HUES48 (cell line): ENCODE measurements around the gene RSPH9.
A peak's percentile ranks its signal among the peaks of the same experiment; 100 is the strongest.

Experiments used
- H3K27ac ChIP-seq: one replicate; pipeline ENCODE4 v1.7.0; 2013; ENCODE audit warnings: low read depth, low read length, inconsistent platforms
- H3K27me3 ChIP-seq: 2 replicates; pipeline ENCODE4 v1.6.1; 2013; ENCODE audit warnings: mild to moderate bottlenecking, low read length; ENCODE audit not compliant: control insufficient read depth, insufficient read depth
- H3K36me3 ChIP-seq: 2 replicates; pipeline ENCODE4 v1.6.1; 2013; ENCODE audit warnings: low read length; ENCODE audit not compliant: control insufficient read depth, insufficient read depth
- H3K4me1 ChIP-seq: 2 replicates; pipeline ENCODE4 v1.6.1; 2013; ENCODE audit warnings: mild to moderate bottlenecking, low read length; ENCODE audit not compliant: control insufficient read depth, insufficient read depth
- H3K4me3 ChIP-seq: 2 replicates; pipeline ENCODE4 v1.5.1; 2013; ENCODE audit warnings: mild to moderate bottlenecking, low read depth, low read length
- H3K9ac ChIP-seq: 2 replicates; pipeline ENCODE4 v1.6.1; 2013; ENCODE audit warnings: mild to moderate bottlenecking, low read depth, low read length, moderate library complexity
- H3K9me3 ChIP-seq: 2 replicates; pipeline ENCODE4 v1.6.1; 2013; ENCODE audit warnings: low read length; ENCODE audit not compliant: control insufficient read depth, insufficient read depth

Gene RSPH9

GRCh38 chr6:43616725-43617472, 27.9 kb upstream of the RSPH9 start:
- no peak overlapping the region for H3K9ac ChIP-seq
- H3K27ac ChIP-seq: no peak overlapping the region
- no peaks in the 10 kb centered on the region for H3K4me1 ChIP-seq
- peaks cover 51% of the 10 kb centered on the region for H3K36me3 ChIP-seq
- no peaks in the 10 kb centered on the region for H3K27me3 ChIP-seq
- no peaks in the 10 kb centered on the region for H3K9me3 ChIP-seq
- no peak overlapping the region for H3K4me3 ChIP-seq

DNA sequence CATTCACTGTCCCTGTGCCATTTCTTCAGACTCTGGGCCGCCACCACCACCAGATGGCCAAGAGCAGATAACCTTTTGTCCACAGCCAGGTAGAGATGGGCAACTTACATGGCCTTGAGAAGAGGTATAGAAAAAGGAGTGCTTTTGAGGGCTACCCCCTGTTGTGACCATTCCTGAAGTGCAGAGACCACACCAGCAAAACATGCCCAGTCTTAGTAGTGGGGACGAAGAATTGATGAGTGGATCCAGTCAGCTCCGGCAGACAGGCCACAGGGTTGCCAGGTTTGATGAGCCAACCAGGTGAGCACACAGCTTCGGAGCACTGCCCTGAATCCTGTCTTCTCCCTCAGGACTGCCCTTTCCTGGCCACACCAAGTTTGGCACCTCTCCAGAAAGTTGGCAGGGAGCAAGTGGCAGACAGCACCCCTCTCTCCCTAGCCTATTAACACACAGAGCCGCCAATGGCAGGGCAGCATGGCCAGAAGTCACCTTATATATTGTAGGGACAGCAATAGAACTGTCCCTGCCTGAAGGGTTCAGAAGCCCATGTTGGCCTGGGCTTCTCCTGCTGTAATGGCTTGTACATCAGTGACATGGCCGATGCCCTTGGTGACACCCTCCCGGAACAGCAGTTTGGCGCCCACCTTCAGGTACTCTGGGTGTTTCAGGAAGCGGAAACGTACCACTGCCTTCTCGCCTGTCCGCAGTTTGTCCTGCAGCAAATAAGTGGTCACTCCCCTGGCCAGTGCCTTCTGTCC, 23.6 kb upstream of the RSPH9 start:
- Histone ChIP-seq H3K9ac (no peak overlapping the region), H3K4me3 (no peak overlapping the region), H3K27me3 (no peaks in the 10 kb centered on the region), H3K36me3 (peaks cover 72% of the 10 kb centered on the region), H3K4me1 (no peaks in the 10 kb centered on the region), H3K27ac (no peak overlapping the region), H3K9me3 (no peaks in the 10 kb centered on the region)

DNA sequence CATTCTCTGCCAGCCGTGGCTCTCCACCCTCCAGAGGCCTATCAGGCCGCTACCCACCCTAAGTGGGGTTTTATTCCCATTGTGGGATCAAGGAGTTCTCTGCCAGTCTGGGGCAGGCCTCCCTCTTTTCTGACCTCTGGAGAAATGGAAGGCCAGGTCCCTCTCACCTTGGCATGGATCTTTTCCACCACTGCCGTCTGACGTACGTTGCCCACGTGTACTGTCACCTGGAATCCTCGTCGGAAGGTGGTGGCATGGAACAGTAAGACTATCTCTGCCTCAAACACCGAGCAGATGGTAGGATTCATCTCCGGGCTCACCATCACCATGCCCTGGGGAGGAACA, 23.0 kb upstream of the RSPH9 start:
- H3K4me3 ChIP-seq: no peak overlapping the region
- H3K27me3 ChIP-seq: no peaks in the 10 kb centered on the region
- no peak overlapping the region for H3K9ac ChIP-seq
- H3K9me3 ChIP-seq: no peaks in the 10 kb centered on the region
- no peaks in the 10 kb centered on the region for H3K4me1 ChIP-seq
- H3K27ac ChIP-seq: no peak overlapping the region
- peaks cover 76% of the 10 kb centered on the region for H3K36me3 ChIP-seq

GRCh38 chr6:43622541-43622940, 22.3 kb upstream of the RSPH9 start:
- Histone ChIP-seq H3K27ac (no peak overlapping the region), H3K4me1 (no peaks in the 10 kb centered on the region), H3K27me3 (no peaks in the 10 kb centered on the region), H3K9ac (no peak overlapping the region), H3K4me3 (no peak overlapping the region), H3K36me3 (peaks cover 83% of the 10 kb centered on the region), H3K9me3 (no peaks in the 10 kb centered on the region)

DNA sequence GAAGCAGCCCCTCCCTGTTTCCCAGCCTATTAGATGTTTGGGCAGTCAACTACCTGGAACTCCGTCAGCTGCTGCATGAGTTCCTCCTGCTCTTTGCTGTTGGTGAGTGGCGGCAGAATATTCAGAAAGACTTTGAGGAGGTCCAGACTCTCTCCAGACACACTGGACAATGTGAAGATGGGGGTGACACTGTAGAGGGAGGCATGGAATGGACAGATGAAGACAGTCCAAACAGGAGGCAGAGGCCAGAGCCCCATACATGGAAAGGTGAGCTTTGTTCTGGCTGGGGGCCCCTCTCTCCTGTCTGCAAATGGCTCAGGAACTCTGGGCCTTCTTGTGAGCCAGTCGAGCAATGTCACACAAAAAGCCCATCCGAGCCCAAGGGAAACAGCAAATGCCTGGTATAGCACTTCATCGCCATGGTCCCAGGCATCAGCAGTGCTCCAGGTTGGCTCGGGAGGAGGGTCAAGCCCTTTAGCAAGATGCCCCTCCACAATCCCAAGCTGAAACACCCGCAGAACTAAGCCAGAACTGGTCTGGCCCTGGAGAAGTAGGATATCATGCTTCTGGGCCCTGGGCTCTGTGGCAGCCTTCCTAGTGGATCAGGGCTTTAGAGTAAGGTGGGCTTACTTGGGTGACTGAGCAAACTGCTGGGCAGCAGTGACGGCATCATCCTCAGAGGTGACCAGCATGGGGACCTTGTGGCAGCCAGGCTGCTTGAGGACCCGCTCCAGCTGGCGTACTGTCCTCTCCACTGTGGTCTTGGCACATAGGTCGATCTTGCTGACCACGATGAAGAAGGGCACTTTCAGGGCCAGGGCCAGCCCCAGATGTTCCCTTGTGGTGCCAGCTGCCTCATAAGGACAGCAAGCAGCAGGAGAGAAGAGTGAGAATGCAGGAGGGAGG, 20.7 kb upstream of the RSPH9 start:
- Histone ChIP-seq H3K27ac (no peak overlapping the region), H3K4me3 (no peak overlapping the region), H3K9me3 (no peaks in the 10 kb centered on the region), H3K27me3 (no peaks in the 10 kb centered on the region), H3K4me1 (no peaks in the 10 kb centered on the region), H3K36me3 (peaks cover 84% of the 10 kb centered on the region), H3K9ac (no peak overlapping the region)

DNA sequence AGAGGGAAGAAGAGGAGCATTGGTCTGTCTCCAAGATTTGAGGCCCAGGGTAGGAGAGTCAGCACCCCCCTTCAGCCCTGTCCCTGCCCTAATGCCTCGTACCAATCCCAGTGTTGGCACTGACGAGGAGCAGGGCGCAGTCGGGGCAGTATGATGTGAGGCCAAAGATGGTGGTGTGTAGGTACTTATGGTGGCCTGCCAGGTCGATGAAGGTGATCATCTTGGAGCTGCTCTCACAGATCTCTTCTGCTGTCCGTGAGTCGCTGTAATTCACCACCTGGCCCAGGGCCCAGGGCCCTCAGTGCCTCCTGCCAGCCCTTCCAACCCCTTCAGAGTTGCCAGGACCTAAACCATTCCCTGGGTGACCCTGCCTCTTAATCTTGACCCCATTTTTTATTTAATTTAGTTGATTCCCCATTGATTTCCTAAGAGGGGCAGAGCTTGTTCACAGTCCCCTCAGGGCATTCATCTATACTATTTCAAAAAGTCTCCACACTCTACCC, 20.0 kb upstream of the RSPH9 start:
- Histone ChIP-seq H3K27ac (no peak overlapping the region), H3K27me3 (no peaks in the 10 kb centered on the region), H3K9ac (no peak overlapping the region), H3K9me3 (no peaks in the 10 kb centered on the region), H3K36me3 (peaks cover 78% of the 10 kb centered on the region), H3K4me3 (no peak overlapping the region), H3K4me1 (no peaks in the 10 kb centered on the region)

DNA sequence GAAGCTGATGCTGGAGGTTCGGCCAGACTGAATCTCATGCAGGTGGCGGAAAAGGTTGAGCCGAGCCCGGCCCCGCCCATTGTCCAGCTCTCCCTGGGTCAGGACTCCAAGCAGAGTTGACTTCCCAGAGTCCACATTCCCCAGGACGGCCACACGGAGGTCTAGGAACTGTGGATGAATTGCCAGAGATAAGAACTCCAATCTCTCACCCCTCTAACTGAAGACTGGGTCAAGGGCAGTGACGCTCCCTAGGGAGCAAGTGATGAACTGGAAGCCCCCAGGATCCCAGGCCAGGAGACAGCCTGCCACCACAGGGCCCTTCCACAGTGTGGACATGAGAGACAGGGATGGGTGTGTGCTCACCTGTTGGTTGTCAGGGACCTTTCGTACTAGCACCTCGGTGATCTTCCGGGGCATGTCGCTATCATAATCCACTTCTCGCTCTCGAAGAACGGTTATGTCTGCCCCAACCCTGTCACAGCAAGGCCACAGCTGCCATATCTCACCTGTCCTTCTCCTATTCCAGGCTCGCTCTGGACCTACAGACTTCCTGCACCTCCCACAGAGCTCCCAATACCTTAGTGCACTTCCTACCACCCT, 19.3 kb upstream of the RSPH9 start:
- Histone ChIP-seq H3K27me3 (no peaks in the 10 kb centered on the region), H3K4me1 (peaks cover 4% of the 10 kb centered on the region), H3K9ac (no peak overlapping the region), H3K36me3 (peaks cover 72% of the 10 kb centered on the region), H3K9me3 (no peaks in the 10 kb centered on the region), H3K27ac (no peak overlapping the region), H3K4me3 (no peak overlapping the region)

DNA sequence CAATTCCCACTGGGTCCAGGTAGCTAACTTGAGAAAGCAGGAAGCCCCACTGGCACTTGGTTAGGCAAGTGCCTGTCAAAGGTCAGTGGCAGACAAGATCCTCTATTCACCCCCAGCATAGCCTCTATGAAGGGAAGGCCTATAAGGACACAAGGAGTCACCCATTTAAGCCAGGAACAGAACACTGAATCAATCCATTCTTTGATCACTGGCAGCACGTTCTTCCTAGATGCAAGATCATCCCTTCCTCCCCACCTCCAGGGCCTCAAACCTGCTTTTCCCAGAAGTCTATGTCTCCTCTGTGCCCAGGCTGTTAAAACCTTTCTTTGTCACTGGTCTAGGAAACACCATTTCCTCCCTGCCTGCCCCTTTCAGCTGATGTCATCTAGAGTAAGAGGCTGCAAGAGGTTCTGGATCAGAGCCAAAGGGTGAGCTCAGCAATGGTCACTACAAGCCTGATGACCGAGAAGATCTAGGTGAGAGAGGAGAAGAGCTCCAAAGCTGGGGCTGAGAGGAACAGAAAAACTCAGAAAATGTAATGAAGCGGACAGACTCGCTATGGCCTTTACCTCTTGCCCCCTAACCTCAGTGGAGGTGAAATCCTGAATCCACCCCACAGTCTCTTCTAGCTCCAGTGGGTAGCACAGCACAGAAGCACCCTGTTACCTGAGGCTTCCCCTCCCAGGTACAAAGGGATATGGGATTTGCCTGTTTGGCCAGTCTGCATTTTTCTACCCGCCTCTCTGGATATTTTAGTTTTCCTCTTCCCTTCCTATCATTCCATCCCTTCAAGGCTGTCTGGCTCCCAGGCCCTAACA, 17.6 kb upstream of the RSPH9 start:
- Histone ChIP-seq H3K36me3 (peaks cover 55% of the 10 kb centered on the region), H3K27ac (no peak overlapping the region), H3K4me1 (peaks cover 4% of the 10 kb centered on the region), H3K27me3 (no peaks in the 10 kb centered on the region), H3K9ac (no peak overlapping the region), H3K9me3 (no peaks in the 10 kb centered on the region), H3K4me3 (no peak overlapping the region)

DNA sequence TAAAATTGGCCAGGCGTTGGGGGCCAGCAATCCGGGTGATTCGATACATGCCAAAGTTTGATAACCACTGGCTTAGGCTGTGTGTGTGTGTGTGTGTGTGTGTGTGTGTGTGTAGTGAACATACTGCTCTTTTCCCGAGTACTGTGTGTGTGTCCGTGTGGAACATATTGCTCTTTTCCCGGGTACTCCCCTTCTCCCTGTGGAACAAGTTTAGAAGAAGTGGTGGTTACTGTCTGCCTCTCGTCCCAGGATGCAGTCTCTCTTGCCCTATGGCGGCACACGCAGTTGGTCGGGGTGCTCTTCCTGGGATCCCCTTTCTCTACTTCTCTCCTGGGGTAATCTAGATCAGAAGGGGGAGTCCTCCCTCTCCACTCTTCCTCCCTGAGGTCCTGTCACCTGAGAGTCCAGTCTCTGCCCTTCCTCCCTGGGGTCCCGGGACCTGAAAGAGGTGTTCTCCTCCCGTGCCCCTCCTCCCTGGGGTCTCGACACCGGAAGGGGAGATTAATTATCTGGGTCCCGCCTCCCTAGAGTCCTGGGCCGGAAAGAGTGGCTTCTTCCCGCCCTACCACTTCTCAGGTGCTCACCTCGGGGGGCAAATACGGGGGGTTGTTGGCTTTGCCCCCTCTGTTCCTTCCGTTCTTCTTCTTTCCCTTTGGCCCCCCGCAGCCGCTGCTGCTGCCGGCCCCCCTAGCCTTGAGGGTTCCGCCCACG, 16.3 kb upstream of the RSPH9 start:
- Histone ChIP-seq H3K4me1 (peaks cover 4% of the 10 kb centered on the region), H3K27me3 (no peaks in the 10 kb centered on the region), H3K9me3 (no peaks in the 10 kb centered on the region), H3K4me3 (peak overlapping the region; percentile 80), H3K9ac (peak overlapping the region; percentile 53), H3K27ac (peak overlapping the region; percentile 90), H3K36me3 (peaks cover 41% of the 10 kb centered on the region)
